CD14-positive monocyte (primary cell): ENCODE data around the gene SETBP1. TPM values are rescaled to one million over a fixed set of nuclear protein-coding genes. Genes with fewer than 3 reads are reported as not detected.

Experiments
- DNase-seq, 3 donors: peaks; one replicate each; pipeline ENCODE4 v3.0.0-alpha.2; 2011 to 2022
- H2AFZ ChIP-seq: 2 replicates; pipeline ENCODE4 v1.6.0; 2012; ENCODE audit warnings: mild to moderate bottlenecking, low read depth, low read length, inconsistent platforms; ENCODE audit not compliant: insufficient read depth, poor library complexity, severe bottlenecking
- H3K27ac ChIP-seq, 2 donors: 1 replicate in 1 of 2; 2 replicates in 1 of 2; pipeline ENCODE4 v1.5.1; 2012 to 2013; ENCODE audit warnings: low read length in 2 of 2, control low read depth in 1 of 2, inconsistent platforms in 1 of 2, low read depth in 1 of 2, mild to moderate bottlenecking in 1 of 2
- H3K27me3 ChIP-seq, 2 donors: one replicate each; pipeline versions ENCODE4 v1.6.0 to v1.6.1; 2011 to 2013; ENCODE audit warnings: low read length in 2 of 2; ENCODE audit not compliant: control insufficient read depth in 2 of 2, insufficient read depth in 2 of 2
- H3K36me3 ChIP-seq, 2 donors: replicated peaks in 1 of 2; 1 replicate in 1 of 2; 2 replicates in 1 of 2; pipeline versions ENCODE4 v1.5.1 to v1.6.1; 2012 to 2013; ENCODE audit warnings: low read length in 2 of 2, control low read depth in 1 of 2, inconsistent platforms in 1 of 2, mild to moderate bottlenecking in 1 of 2; ENCODE audit not compliant: insufficient read depth in 2 of 2, control insufficient read depth in 1 of 2
- H3K4me1 ChIP-seq, 2 donors: 1 replicate in 1 of 2; 2 replicates in 1 of 2; pipeline versions ENCODE4 v1.5.1 to v1.6.1; 2012 to 2013; ENCODE audit warnings: low read length in 2 of 2, control low read depth in 1 of 2, inconsistent platforms in 1 of 2, mild to moderate bottlenecking in 1 of 2, moderate library complexity in 1 of 2; ENCODE audit not compliant: insufficient read depth in 2 of 2, control insufficient read depth in 1 of 2
- H3K4me2 ChIP-seq: replicated peaks from 2 replicates; pipeline ENCODE3; 2012; ENCODE audit warnings: low read length, moderate library complexity, mild to moderate bottlenecking; ENCODE audit not compliant: poor library complexity, severe bottlenecking; ENCODE audit errors: extremely low read depth
- H3K4me3 ChIP-seq, 3 experiments: fragments of 200-600 bp in 1 of 3; sonication (generic) in 1 of 3; replicated peaks in 1 of 3; 1 replicate in 2 of 3; 2 replicates in 1 of 3; pipeline ENCODE4 v1.5.1; 2011 to 2013; ENCODE audit warnings: low read length in 3 of 3, mild to moderate bottlenecking in 3 of 3, control low read depth in 2 of 3, low read depth in 2 of 3, inconsistent platforms in 1 of 3, moderate library complexity in 1 of 3
- H3K79me2 ChIP-seq: 2 replicates; pipeline ENCODE4 v1.6.0; 2012; ENCODE audit warnings: mild to moderate bottlenecking, control low read depth, inconsistent platforms, low read length, moderate library complexity; ENCODE audit not compliant: insufficient read depth
- H3K9ac ChIP-seq: 2 replicates; pipeline ENCODE4 v1.6.0; 2017; ENCODE audit warnings: low read length, mild to moderate bottlenecking; ENCODE audit not compliant: insufficient read depth, poor library complexity, severe bottlenecking
- H3K9me3 ChIP-seq, 2 donors: replicated peaks in 1 of 2; 1 replicate in 1 of 2; 2 replicates in 1 of 2; pipeline versions ENCODE4 v1.5.1 to v1.6.1; 2012 to 2013; ENCODE audit warnings: low read length in 2 of 2, control low read depth in 1 of 2; ENCODE audit not compliant: control insufficient read depth in 1 of 2, insufficient read depth in 1 of 2
- H4K20me1 ChIP-seq: 2 replicates; pipeline ENCODE4 v1.6.0; 2012; ENCODE audit warnings: mild to moderate bottlenecking, low read length, control low read depth, moderate library complexity; ENCODE audit not compliant: insufficient read depth
- H3K27ac Mint-ChIP-seq, 7 donors: one replicate each; pipeline ENCODE4 v1.8.0; 2020; ENCODE audit warnings: mild to moderate bottlenecking in 7 of 7, mixed read lengths in 7 of 7, moderate library complexity in 6 of 7, inconsistent platforms in 2 of 7
- H3K27me3 Mint-ChIP-seq, 3 donors: one replicate each; pipeline ENCODE4 v1.8.0; 2021 to 2022; ENCODE audit warnings: low read depth in 3 of 3, mild to moderate bottlenecking in 3 of 3, mixed read lengths in 3 of 3, moderate library complexity in 3 of 3, inconsistent platforms in 1 of 3
- H3K36me3 Mint-ChIP-seq, 2 donors: one replicate each; pipeline ENCODE4 v1.8.0; 2020; ENCODE audit warnings: mixed read lengths in 2 of 2, inconsistent platforms in 1 of 2, mild to moderate bottlenecking in 1 of 2
- H3K4me1 Mint-ChIP-seq: one replicate; pipeline ENCODE4 v1.8.0; 2020; ENCODE audit warnings: mild to moderate bottlenecking, mixed read lengths
- H3K4me3 Mint-ChIP-seq, 2 donors: one replicate each; pipeline ENCODE4 v1.8.0; 2020; ENCODE audit warnings: mild to moderate bottlenecking in 2 of 2, mixed read lengths in 2 of 2, moderate library complexity in 1 of 2
- H3K9me3 Mint-ChIP-seq, 7 donors: one replicate each; pipeline ENCODE4 v1.8.0; 2020 to 2022; ENCODE audit warnings: mixed read lengths in 7 of 7, mild to moderate bottlenecking in 6 of 7, moderate library complexity in 6 of 7, inconsistent platforms in 2 of 7
- CTCF ChIP-seq: fragments of 200-600 bp; IDR thresholded peaks from one replicate; pipeline ENCODE4 v1.8.0; 2022; ENCODE audit warnings: antibody characterized with exemption, mild to moderate bottlenecking
- WGBS: methylation state at CpG from one replicate; pipeline ENCODE4 v1.1.5; 2013; ENCODE audit warnings: missing lambda C conversion rate; ENCODE audit not compliant: insufficient coverage; 5-methylcytosine and 5-hydroxymethylcytosine counted together
- intact Hi-C, 2 donors: fragments of 100-400 bp; cut with micrococcal nuclease; formaldehyde crosslinking; loops; one replicate each; pipeline versions ENCODE4 v1.15.0 to v1.15.1; 2023
- polyA plus RNA-seq, 3 donors: library from polyadenylated mRNA; depleted of rRNA in 1 of 3; unstranded in 2 of 3; stranded (reverse) in 1 of 3; fragments of 300-500 nt in 2 of 3; fragments of >200 nt in 1 of 3; fragmentation: Illumina TruSeq in 2 of 3; gene quantifications; 1 replicate in 2 of 3; 2 replicates in 1 of 3; pipeline ENCODE4 v1.2.3, GENCODE V29; 2012 to 2021

SETBP1 gene
- polyA plus RNA-seq, 3 donors = 0.01 to 1.2 TPM; not detected in 1

GRCh38 chr18:45050712-45051601, 370.3 kb downstream of the SETBP1 start:
- H4K20me1 ChIP-seq = no peaks in the 10 kb centered on the region
- H3K9ac ChIP-seq = no peak overlapping the region
- H3K27me3 Mint-ChIP-seq = peaks cover 0 to 3% (median 2%) of the 10 kb centered on the region in 3 donors
- no peak overlapping the region for H3K27ac ChIP-seq
- no peaks in the 10 kb centered on the region for H3K9me3 ChIP-seq
- H3K27me3 ChIP-seq = no peaks in the 10 kb centered on the region
- DNase-seq = no peak
- H3K9me3 Mint-ChIP-seq = peaks cover 0 to 7% (median 0%) of the 10 kb centered on the region in 7 donors
- no peak overlapping the region for H2AFZ ChIP-seq
- WGBS = no CpG with 5 or more reads among the region's 3 CpGs
- intact Hi-C loops = no loop called here
- peaks cover 12% of the 10 kb centered on the region in 2 donors for H3K4me1 ChIP-seq
- TF ChIP-seq CTCF = no peak
- no peak overlapping the region for H3K4me2 ChIP-seq
- H3K36me3 ChIP-seq = no peaks in the 10 kb centered on the region
- no peak overlapping the region for H3K4me3 Mint-ChIP-seq
- no peak overlapping the region for H3K4me3 ChIP-seq
- H3K4me1 Mint-ChIP-seq = peaks cover 13% of the 10 kb centered on the region
- no peaks in the 10 kb centered on the region for H3K36me3 Mint-ChIP-seq
- H3K79me2 ChIP-seq = no peaks in the 10 kb centered on the region
- H3K27ac Mint-ChIP-seq = no peak overlapping the region

GRCh38 chr18:45054636-45055035, 373.9 kb downstream of the SETBP1 start:
- Histone ChIP-seq H3K4me3 (no peak overlapping the region), H3K27me3 (no peaks in the 10 kb centered on the region), H2AFZ (no peak overlapping the region), H3K79me2 (no peaks in the 10 kb centered on the region), H3K4me1 (peaks cover 13 to 15% of the 10 kb centered on the region in 2 donors), H3K9ac (no peak overlapping the region), H3K9me3 (no peaks in the 10 kb centered on the region), H3K27ac (no peak overlapping the region), H3K4me2 (no peak overlapping the region), H4K20me1 (no peaks in the 10 kb centered on the region), H3K36me3 (no peaks in the 10 kb centered on the region)
- H3K27ac Mint-ChIP-seq = no peak overlapping the region
- intact Hi-C loops = no loop called here
- TF ChIP-seq CTCF = no peak
- no peak for DNase-seq
- H3K27me3 Mint-ChIP-seq = peaks cover 0 to 2% (median 2%) of the 10 kb centered on the region in 3 donors
- 83% methylated on average over 2 of the region's 3 CpGs for WGBS
- H3K4me3 Mint-ChIP-seq = no peak overlapping the region
- H3K36me3 Mint-ChIP-seq = no peaks in the 10 kb centered on the region
- H3K9me3 Mint-ChIP-seq = peaks cover 0 to 1% (median 0%) of the 10 kb centered on the region in 7 donors
- peaks cover 14% of the 10 kb centered on the region for H3K4me1 Mint-ChIP-seq
